HL-60 (cell line): ENCODE measurements around the gene PCDHGA3.

ENCODE experiments used
- POLR2AphosphoS5 ChIP-seq: IDR thresholded peaks from 2 replicates; pipeline ENCODE4 v1.6.1; 2012; ENCODE audit warnings: low read depth
- TF ChIP-seq, protein P1 (sequence below): IDR thresholded peaks from one replicate; pipeline ENCODE4 v1.5.1; 2011; ENCODE audit warnings: low read length, control low read depth, inconsistent platforms; ENCODE audit not compliant: insufficient read depth

DNA sequence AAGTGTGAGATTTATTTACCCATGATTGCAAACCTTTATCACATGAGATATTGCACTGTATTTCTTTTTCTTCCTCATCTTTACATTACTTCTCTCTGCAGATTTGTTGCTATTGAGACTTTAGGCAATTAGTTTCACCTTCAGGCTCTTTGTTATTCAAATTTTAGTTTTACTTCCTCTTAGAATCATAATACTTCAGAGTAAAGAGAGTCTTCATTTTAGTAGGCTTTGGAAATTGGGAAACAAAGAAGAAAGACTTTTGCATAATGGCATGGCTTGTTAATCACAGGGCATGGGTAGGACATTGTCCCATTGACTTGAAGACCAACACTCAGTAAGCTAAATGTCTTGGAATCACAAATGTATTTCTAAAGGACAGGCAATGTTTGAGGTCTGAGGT lies 19.1 kb downstream of the PCDHGA3 start:
- TF ChIP-seq, protein P1, sequence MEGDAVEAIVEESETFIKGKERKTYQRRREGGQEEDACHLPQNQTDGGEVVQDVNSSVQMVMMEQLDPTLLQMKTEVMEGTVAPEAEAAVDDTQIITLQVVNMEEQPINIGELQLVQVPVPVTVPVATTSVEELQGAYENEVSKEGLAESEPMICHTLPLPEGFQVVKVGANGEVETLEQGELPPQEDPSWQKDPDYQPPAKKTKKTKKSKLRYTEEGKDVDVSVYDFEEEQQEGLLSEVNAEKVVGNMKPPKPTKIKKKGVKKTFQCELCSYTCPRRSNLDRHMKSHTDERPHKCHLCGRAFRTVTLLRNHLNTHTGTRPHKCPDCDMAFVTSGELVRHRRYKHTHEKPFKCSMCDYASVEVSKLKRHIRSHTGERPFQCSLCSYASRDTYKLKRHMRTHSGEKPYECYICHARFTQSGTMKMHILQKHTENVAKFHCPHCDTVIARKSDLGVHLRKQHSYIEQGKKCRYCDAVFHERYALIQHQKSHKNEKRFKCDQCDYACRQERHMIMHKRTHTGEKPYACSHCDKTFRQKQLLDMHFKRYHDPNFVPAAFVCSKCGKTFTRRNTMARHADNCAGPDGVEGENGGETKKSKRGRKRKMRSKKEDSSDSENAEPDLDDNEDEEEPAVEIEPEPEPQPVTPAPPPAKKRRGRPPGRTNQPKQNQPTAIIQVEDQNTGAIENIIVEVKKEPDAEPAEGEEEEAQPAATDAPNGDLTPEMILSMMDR: no peak
- no peak for TF ChIP-seq POLR2AphosphoS5
